IPS DF 4.7 (cell line): ENCODE results near the gene DLG2.

Source experiments
- DNase-seq: peaks from one replicate; pipeline ENCODE4 v3.0.0-alpha.2; 2013; ENCODE audit warnings: low spot score; ENCODE audit errors: extremely low read depth

Gene DLG2

DNA sequence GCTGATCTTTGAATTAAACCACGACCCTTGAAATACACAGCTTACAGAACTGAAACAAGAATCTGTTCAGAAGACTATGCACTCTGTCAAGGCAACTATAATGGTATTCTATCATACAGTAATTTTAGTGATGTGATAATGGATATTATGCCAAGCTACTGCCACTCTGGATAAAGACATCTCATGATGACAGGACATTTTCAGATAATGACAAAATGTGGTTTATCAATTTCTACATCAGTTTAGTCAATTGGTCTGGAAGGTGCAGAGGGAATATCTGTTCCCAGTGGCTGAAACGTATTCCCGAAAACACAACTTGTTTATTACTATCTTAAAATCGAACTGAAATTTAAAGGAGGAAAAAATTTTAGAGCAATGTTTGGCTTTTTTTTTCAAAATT is 1331.3 kb downstream of the DLG2 start:
- DNase-seq, result no peak

DNA sequence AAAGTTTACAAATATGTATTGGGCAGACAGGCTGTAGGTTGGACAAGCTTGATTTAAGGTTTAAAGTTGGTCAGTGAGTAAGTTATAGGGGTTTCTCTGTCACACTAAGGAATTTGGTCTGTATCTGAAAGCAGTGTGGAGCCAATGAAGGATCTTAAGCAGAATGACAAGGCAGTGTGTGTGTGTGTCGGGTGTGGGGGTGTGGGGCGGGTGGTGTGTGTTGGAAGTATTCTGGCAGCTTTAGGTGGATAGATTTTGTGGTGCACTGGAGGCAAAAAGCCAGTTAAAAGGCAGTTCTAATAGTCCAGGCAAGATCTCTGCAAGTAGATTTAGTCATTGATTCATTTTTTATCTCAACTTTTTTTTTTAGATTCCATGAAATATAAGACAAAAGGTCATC is 1334.2 kb downstream of the DLG2 start:
- no peak for DNase-seq

DNA sequence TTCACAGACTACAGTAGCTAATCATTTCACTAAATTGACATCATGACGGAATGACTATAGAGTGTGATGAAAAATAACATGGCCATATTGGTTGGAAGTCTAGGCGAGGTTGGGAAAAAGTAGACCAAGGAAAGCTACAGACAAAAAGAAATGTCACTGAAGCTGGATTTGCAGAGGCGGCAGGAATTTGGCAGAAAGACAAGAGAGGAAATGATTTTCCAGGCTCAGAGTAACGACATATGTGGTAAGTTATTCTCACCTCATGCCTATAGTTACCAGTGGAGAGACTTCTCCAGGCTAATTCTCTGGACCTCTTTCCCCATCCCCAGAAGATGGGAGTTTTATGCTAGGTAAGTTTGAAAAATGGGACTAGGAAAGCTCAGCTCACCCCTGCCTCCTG is 1335.1 kb downstream of the DLG2 start:
- no peak for DNase-seq

DNA sequence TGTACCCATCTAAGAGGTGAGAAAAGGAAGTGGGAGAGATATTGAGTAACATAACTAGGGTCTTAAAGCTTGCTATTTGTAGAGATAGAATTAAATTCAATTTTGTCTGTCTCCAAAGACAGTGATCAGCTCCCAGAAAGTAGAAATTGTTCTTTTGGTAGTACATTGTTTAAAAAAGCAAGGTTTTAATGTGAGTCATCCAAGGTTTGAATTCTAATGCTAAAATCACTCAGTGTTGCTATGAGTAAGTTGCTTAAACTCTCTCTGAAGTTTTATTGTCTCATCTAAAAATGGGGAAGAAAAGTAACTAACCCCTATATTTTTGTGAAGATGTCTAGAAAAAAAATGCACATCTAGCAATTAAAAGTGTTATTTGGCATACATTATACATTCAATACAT is 1336.5 kb downstream of the DLG2 start:
- no peak for DNase-seq

DNA sequence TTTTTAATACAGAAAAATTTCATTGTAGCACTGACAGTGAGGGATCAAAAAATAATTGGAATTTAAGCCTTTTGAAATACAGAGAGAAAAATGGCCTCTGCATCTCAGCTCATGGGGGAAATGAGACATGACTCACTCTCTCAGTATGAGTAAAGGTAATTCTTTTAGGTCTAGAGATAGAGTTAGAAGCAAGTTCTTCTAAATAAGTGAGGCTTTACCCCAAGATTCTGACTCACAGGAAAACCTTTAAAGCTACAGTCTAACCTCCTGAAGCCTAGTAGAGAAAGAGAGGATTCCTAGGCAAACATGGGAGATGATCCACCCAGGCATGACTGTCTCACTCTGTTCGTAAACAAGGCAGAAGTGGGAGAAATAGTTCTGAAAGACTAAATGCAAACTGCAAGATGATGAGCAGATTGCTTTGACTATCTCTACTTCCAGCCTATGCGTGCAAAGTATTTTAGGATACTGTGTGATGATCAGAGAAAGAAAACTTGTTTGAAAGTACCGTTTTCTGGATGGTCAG is 1337.7 kb downstream of the DLG2 start:
- DNase-seq, result no peak

DNA sequence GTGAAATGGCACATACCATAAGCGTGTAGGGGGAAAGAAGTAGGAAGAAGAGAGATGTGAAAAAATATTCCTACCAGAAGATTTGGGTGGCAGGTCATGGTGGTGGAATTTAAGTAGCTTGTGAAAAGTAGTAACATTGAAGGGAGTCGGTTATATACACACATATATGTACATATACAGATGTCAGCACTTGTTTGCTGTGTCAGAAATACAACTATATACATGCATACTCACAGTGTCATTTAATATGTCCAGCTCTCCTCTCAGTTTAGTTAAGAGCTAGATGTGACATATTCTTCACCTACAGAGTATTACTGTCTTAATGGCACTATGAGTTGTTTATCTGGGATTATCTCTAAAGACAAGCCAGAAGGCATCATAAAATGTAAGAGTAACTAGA is 1353.6 kb downstream of the DLG2 start:
- no peak for DNase-seq

DNA sequence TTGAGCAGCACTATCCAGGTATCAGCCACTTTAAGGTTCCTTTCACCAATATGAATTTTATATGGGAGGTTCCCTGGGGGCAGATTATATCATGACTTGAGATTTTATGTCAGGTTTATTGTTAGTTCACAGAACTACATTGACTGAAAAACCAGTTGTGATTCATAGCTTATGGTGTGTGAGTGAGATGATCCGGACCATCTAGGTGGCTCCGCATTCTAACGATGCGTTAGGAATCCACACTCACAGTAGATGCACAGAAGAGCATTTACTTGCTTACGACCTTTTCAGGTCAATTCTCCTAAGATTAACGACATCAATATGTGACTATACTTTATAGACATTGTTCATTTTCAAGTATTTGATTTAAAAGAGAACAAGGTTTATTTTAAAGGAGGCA is 1356.7 kb downstream of the DLG2 start:
- DNase-seq, result no peak

DNA sequence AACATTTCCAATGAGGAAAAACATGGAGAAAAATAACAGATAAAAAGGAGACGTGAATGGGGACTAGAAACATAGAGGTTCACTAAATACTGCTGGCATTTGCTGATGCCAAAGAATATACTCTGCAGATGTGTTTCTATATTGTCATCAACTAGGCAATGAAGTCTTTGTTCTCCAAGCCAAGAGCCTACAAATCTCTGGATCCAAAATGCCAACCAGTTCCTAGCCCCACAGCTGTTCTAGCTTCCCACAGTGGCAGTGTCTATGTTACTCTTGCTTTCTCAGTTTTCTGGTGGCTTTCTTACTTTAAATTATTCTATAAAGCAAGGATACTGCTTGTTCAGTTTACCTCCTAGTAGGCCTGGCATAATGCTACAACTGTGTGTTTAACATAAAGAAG is 1363.1 kb downstream of the DLG2 start:
- DNase-seq, result no peak

DNA sequence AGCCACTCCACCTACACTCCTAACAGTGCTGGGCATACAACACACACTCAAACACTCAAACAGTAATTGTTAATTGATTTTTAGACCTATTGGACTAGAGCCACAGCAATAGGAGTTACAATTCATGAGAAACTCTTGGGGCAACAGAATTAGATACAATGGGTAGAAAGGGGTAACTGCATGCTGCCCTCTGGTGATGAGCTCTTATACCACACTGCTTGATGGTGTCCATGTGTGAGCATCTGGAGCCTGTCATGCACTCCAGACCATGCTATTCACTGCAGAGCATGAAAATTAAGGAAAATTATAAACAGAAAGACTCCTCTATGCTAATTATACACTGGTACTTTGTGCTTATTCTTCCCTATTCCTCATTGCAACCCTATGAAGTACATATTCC is 1365.4 kb downstream of the DLG2 start:
- DNase-seq, result no peak

DNA sequence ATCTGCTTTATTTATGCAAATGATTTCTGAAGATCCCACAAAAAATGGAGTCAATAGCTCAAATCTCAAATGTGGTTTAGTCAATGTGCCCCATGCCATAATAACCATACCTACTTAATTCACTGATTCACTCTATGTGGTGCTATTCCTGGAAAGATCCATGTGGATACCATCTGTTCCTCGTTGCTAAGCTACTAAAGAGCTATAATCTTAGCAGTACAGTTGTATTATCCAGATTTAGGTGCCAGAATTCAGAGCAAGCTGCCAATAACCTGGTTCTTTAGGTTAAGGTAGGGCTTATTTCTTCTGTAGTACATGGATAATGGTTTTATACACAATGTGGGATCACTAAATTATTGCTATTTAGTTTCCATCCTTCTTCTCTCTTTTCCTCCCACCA is 1366.3 kb downstream of the DLG2 start:
- no peak for DNase-seq

DNA sequence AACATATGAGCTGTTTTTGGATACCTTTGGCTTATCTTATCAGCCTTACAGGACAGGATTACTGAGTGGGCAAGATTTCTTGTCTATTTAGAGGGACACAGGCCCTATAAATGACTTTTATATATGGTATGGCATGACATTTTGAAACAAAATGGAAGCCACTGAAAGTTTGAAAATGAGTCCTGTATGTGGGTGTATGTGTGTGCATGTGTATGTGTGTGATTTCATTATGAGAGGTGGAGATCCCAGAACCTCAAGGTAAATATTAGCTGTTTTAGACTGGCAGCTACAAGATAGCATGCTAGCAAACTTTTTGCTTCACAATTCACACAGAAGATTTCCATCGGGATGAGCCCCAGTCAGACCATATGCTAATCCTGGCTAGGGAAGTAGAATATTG is 1370.5 kb downstream of the DLG2 start:
- DNase-seq, result no peak

DNA sequence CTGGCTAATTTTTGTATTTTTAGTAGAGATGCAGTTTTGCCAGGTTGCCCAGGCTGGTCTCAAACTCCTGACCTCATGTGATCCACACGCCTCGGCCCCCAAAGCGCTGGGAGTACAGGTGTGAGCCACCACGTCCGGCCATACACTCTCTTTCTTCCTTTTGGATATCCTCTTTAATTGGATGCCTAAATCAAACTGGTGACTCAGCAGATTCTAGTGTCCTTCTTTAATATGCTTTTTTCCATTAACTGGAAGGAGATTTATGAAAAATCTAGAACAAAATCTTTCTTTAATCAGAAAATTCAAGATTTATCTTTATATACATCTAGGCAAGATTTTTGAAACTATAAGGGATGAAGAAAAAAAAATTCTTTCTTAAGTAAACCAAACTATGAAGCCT is 1371.7 kb downstream of the DLG2 start:
- DNase-seq, result no peak

DNA sequence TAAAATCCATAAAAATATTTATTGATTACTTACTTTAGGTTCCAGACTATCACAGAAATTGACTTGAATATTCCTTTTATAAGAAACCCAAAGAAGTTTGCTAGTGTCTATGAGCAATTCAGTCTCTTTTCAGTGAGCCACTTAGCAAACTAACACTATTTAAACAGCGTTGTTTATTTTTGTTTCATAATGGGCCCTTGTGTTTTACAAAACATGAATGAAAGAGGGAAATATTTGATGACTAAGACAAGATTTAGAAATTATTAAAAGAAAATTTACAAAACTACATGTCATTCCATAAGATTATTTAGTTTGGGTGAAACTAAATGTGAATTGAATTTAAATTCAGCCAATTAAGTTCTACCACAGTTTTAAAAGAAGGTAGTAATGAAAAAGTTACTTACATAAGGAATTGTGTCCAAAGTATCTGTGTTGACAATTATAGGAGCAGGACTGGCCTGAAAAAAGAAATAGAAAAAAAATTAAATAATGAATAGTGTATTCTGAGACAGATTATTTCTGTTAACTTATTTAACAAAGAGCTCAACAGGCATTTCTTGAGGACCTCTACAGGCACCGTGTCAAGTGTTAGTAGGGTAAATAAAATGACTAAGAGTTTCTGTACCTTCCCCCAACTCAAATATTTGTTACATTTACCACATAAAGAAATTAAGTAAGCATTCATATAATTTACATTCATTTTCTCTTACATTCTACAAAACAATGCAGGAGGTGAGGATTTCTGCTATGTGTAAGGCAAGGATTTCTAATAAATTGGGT is 1376.1 kb downstream of the DLG2 start:
- no peak for DNase-seq

DNA sequence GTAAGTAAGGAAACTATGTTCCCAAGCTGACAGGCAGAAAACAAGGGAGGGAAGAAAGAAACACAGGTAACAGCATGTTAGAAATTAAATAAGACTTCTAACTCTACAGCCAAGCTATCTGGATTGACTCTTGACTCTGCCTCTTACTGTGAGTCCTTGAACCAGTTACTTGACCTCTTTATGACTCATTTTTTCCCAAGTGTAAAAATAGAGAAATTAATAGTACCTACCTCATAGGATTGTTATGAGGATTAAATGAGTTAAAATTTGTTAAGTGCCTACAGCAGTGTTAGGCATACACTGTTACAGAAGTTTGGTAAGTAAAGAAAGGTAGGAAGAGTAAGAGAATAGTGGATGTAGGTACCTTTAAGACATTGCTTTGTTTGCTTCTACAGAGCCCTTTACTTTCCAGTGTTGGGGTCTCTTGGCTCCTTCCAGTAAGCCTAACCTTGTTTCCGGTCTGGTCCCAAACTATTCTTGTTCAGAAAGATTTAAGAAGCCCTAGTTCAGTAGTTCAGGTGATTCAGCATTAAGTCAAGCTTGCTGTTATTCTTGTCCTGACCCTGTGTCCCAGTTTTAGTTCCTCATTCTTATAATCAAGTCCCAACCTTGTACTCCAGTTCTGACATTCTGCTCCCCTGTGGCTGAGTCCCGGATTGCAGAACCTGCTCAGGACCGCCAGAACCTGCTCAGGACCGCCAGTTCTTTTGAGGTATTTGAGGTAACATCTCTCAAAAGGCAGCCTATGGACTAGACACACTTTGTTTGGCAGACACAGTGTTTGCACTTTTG is 1377.6 kb downstream of the DLG2 start:
- DNase-seq, result no peak

DNA sequence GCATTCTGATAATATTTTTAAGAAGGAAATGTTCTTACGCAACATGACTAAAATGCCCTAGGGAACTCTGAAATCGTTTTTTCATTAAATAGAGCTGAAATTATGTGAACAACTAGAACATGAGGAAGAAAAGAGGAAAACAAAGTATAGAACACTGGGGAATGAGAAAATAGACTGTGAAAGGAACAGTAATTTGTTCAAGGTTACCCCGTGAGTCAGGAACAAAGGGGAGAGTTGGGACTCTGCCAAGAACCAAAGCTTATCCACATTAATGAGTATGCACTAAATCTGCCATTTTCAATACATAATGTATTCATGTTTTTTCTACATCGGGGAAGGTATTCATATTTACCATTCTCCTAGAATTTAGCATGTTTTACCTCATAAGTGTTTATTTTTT is 1379.2 kb downstream of the DLG2 start:
- DNase-seq, result no peak

DNA sequence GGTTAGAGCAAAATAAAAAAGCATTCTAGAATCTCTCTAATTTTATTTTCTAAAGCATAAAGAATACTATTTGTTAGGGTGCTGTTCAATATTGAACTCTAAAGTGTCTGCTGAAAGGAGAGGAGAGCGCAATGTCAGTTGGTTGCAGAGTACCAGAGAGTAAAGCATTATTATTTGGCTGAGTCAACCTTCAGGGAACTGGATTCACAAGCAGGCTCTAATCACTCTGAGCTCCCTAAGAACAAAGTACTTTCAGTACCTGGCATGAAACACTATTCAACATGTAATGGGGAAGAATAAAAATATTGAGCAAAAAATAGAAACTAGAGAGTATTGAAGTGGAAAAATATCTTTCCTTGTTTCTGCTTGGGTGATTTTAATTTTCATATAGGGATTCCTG is 1380.0 kb downstream of the DLG2 start:
- no peak for DNase-seq

DNA sequence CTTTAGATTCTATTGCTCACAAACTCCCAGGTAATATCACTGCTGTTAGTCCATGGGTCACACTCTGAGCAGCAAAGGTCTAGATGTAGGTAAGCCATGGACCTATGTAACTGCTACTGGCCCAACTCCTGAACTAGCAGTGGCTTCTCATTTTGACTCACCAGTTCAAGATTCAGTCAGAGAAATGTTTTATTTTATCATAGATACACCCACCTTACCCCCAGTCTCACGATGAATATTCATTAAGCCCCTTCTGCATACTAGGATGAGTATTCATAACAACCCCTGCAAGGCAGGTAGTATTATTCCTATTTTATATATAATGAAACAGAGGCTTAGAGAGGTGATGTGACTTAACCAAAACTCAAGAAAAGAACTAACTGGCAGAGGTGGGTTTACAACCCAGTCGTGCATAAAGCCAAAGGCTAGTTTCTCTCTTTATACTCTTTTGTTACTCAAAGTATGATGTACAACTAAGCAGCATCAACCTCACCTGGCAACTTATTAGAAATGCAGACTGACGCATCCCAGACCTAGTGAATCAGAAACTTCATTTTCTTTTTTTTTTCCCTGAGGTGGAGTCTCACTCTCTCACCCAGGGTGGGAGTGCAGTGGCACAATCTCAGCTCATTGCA is 1383.4 kb downstream of the DLG2 start:
- no peak for DNase-seq

DNA sequence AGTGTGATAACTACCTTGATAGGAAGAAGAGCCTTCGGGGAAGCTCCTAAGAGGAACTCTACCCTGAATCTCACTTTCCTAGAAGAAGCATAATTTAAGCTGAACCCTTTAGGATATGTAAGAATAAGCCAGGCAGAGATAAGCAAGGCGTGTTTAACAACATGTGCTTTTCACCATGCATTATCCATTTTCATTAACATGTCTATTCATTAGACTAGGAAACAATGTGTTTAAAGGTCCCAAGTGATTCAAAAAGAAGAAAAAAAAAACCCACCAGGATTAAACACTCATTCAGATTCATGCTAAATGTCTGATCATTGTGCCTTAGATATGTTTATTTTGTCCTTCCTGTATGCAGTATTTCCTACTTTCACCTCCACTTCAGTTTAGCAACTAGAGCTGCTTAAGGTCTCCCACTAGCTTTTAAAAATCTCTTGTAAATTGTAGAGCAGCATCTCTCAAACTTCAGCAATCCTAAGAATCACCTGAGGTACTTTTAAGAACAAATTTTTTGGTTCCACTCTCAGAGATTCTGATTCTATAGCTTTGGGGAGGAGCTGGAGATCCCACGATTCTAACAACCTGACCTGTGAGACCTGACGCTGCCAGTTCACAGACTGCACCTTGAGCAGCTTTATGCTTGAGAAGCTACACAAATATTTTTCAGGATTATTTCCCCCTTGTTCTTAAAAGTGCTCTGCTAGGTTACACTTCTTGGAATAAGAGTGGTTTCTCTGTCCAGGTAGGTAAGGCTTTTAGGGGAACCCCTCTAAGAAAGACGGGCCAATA is 1385.6 kb downstream of the DLG2 start:
- no peak for DNase-seq

DNA sequence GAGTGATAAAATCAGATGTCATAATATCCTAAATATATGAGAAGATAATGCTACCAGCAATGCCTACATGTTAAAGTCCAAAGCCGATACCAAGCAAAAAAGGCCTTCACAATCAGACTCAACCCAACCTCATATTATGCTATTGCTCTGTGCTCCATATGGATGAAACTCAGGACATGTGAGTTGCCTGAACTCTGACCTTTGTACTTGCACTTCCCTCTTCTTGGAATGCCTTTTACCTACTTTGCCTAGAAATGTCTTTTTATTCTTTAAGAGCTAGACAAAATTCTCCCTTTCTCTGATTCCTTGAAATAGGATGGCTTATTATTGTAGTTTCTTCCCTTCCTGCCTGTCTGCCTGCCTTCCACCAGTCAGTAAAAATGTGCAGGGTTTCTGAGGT is 1386.3 kb downstream of the DLG2 start:
- no peak for DNase-seq

DNA sequence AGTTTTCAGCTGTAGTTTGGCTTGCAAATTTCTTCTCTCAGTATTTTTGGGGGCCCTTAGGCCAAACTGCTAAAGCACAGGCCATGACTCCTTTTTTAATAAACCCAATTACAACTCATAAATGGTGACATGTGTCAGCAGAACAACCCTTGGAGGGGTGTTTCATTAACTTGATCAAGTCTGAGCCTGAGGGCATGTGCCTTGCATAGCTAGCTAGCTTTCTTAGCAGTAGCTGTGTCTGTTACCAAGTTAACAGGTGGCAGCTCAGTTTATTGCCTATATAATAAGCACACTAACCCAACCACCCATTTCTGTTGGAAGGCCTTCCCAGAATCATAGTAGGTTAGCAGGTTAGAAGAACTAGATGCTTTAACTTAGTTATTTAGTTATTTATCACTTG is 1390.7 kb downstream of the DLG2 start:
- DNase-seq, result no peak

DNA sequence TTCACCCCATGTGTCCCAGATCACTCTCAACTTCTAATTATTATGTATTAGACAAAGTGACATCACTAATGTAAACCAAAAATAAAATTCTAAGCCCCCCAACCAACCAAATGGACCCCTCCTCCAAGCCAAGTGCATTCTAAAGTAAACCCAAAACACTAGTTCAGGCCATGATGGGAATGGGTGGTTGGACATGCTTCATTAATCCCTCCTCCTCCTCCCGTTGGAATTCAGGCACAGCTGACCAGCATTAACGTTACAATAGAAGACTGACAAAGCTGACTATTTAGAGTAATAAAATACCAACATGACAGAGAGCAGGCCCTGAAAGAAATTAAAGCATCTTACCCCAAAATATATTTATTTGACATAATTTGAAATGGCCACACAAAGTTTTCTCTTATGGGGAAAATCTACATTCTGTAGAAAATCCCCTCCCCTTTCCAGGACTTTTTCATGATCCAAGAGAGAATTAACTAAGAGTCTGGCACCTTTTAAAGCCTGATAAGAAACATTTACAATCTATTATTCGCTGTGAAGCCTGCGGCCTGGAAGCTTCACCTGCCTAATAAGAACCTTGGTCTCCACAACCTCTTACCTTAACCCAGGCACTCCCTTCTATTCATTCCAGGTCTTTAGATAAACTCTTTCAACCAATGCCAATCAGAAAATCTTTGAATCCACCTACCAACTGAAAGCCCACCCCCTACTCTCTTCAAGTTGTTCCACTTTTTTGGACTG is 1392.5 kb downstream of the DLG2 start:
- peak; percentile 22 for DNase-seq
